Mononuclear cell (primary cell): ENCODE data around the gene MRPL20. TPM values are rescaled to one million over a fixed set of nuclear protein-coding genes. Genes with fewer than 3 reads are reported as not detected.

Experiments
- total RNA-seq: library from RNA; depleted of rRNA; stranded (reverse); fragments of >200 nt; gene quantifications from one replicate; pipeline ENCODE4 v1.2.3, GENCODE V29; 2012

Gene MRPL20
- total RNA-seq, 1 donor, result 39.5 TPM

Other genes starting within 250 kb of the MRPL20 start
- gene TTLL10, start 233.4 kb downstream of the MRPL20 start, total RNA-seq, result 0.42 TPM
- 1.2 TPM for gene TNFRSF18, start 200.7 kb downstream of the MRPL20 start, total RNA-seq
- 3.3 TPM for gene TNFRSF4, start 193.1 kb downstream of the MRPL20 start, total RNA-seq
- 50.0 TPM for gene SDF4, start 175.3 kb downstream of the MRPL20 start, total RNA-seq
- gene B3GALT6, start 175.1 kb downstream of the MRPL20 start, total RNA-seq, result 5.9 TPM
- 1.6 TPM for gene C1QTNF12, start 160.6 kb downstream of the MRPL20 start, total RNA-seq
- 26.9 TPM for gene UBE2J2, start 133.4 kb downstream of the MRPL20 start, total RNA-seq
- 2.6 TPM for gene SCNN1D, start 126.9 kb downstream of the MRPL20 start, total RNA-seq
- 16.8 TPM for gene ACAP3, start 99.4 kb downstream of the MRPL20 start, total RNA-seq
- gene PUSL1, start 98.7 kb downstream of the MRPL20 start, total RNA-seq, result 12.6 TPM
- gene INTS11, start 82.6 kb downstream of the MRPL20 start, total RNA-seq, result 51.2 TPM
- 8.5 TPM for gene CPTP, start 82.5 kb downstream of the MRPL20 start, total RNA-seq
- 0.94 TPM for gene TAS1R3, start 76.0 kb downstream of the MRPL20 start, total RNA-seq
- 17.9 TPM for gene DVL1, start 57.9 kb downstream of the MRPL20 start, total RNA-seq
- gene MXRA8, start 48.7 kb downstream of the MRPL20 start, total RNA-seq, result 1.6 TPM
- gene AURKAIP1, start 32.1 kb downstream of the MRPL20 start, total RNA-seq, result 27.8 TPM
- 127 TPM for gene CCNL2, start 8.0 kb downstream of the MRPL20 start, total RNA-seq
- gene ANKRD65, start 14.0 kb upstream of the MRPL20 start, total RNA-seq, result not detected
- 0.10 TPM for gene VWA1, start 28.4 kb upstream of the MRPL20 start, total RNA-seq
- gene ATAD3C, start 42.4 kb upstream of the MRPL20 start, total RNA-seq, result 0.63 TPM
- 11.5 TPM for gene ATAD3B, start 64.5 kb upstream of the MRPL20 start, total RNA-seq
- gene ATAD3A, start 104.9 kb upstream of the MRPL20 start, total RNA-seq, result 4.9 TPM
- not detected for gene TMEM240, start 133.3 kb upstream of the MRPL20 start, total RNA-seq
- 47.9 TPM for gene SSU72, start 167.6 kb upstream of the MRPL20 start, total RNA-seq
- 1.2 TPM for gene FNDC10, start 192.8 kb upstream of the MRPL20 start, total RNA-seq
- gene MIB2, start 208.2 kb upstream of the MRPL20 start, total RNA-seq, result 23.1 TPM
- 1.3 TPM for gene MMP23B, start 224.9 kb upstream of the MRPL20 start, total RNA-seq